ENCODE results near the gene WDPCP.

GRCh38 chr2:63438181-63438580 is 150.1 kb downstream of the WDPCP start:
- TF ChIP-seq CTCF (IDR thresholded peaks at IDR 0.05) (no peak), POLR2AphosphoS5 (IDR thresholded peaks at IDR 0.05) (no peak), POLR2A (IDR thresholded peaks at IDR 0.05) (no peak)
